HepG2 (cell line): ENCODE measurements around the gene CRADD. TPM values are rescaled to one million over a fixed set of nuclear protein-coding genes. Genes with fewer than 3 reads are reported as not detected.
A peak's percentile ranks its signal among the peaks of the same experiment; 100 is the strongest.

Source experiments
- ARID2 ChIP-seq: sonication (generic); formaldehyde crosslinking; IDR thresholded peaks from 2 replicates; pipeline ENCODE4 v1.8.1; 2022; ENCODE audit warnings: mild to moderate bottlenecking, missing genetic modification reagents, borderline replicate concordance
- ARID5B ChIP-seq: IDR thresholded peaks from 2 replicates; pipeline ENCODE4 v1.4.0; 2020; ENCODE audit warnings: mild to moderate bottlenecking, missing genetic modification reagents
- CREM ChIP-seq, 2 experiments: sonication (generic) in 1 of 2; formaldehyde crosslinking in 1 of 2; IDR thresholded peaks; 2 replicates each; pipeline versions ENCODE4 v1.4.0 to v1.6.1; 2016 to 2020; ENCODE audit warnings: antibody characterized with exemption in 1 of 2, mild to moderate bottlenecking in 1 of 2, missing genetic modification reagents in 1 of 2
- DNMT3B ChIP-seq: conservative IDR thresholded peaks from 2 replicates; pipeline ENCODE4 v1.6.1; 2016; ENCODE audit warnings: missing biosample characterization, control low read depth
- HNF4A ChIP-seq: sonication (generic); formaldehyde crosslinking; IDR thresholded peaks from 2 replicates; pipeline ENCODE4 v1.4.0; 2020; ENCODE audit warnings: missing genetic modification reagents
- HOXD1 ChIP-seq: sonication (generic); formaldehyde crosslinking; IDR thresholded peaks from 2 replicates; pipeline ENCODE4 v1.5.0; 2020; ENCODE audit warnings: missing genetic modification reagents
- JARID2 ChIP-seq: sonication (generic); formaldehyde crosslinking; IDR thresholded peaks from 2 replicates; pipeline ENCODE4 v1.8.1; 2023; ENCODE audit warnings: missing genetic modification reagents, inconsistent platforms; ENCODE audit not compliant: insufficient replicate concordance
- NCOR1 ChIP-seq: fragments of 200-600 bp; sonication (generic); IDR thresholded peaks from 2 replicates; pipeline ENCODE4 v1.7.0; 2017; ENCODE audit warnings: antibody characterized with exemption, low read length, borderline replicate concordance
- NFAT5 ChIP-seq: sonication (generic); formaldehyde crosslinking; IDR thresholded peaks from 2 replicates; pipeline ENCODE4 v1.4.0; 2020; ENCODE audit warnings: missing genetic modification reagents
- NRL ChIP-seq: sonication (generic); formaldehyde crosslinking; IDR thresholded peaks from 2 replicates; pipeline ENCODE4 v1.5.0; 2020; ENCODE audit warnings: missing genetic modification reagents, mild to moderate bottlenecking, moderate library complexity, borderline replicate concordance
- TEF ChIP-seq: sonication (generic); formaldehyde crosslinking; IDR thresholded peaks from 2 replicates; pipeline ENCODE4 v1.5.0; 2020; ENCODE audit warnings: missing genetic modification reagents
- ZBTB3 ChIP-seq: sonication (generic); formaldehyde crosslinking; IDR thresholded peaks from 2 replicates; pipeline ENCODE4 v1.4.0; 2020; ENCODE audit warnings: low read depth, mild to moderate bottlenecking, moderate library complexity, missing genetic modification reagents, borderline replicate concordance
- ZBTB38 ChIP-seq: sonication (generic); formaldehyde crosslinking; IDR thresholded peaks from 2 replicates; pipeline ENCODE4 v1.5.1; 2020; ENCODE audit warnings: mild to moderate bottlenecking, missing genetic modification reagents
- ZNF207 ChIP-seq: fragments of 450-650 bp; IDR thresholded peaks from 2 replicates; pipeline ENCODE4 v1.6.1; 2016; ENCODE audit warnings: antibody characterized with exemption, borderline replicate concordance
- polyA plus RNA-seq, 8 experiments: library from polyadenylated mRNA; depleted of rRNA in 3 of 8; stranded (reverse) in 7 of 8; unstranded in 1 of 8; fragments of >200 nt; fragmentation: Illumina TruSeq in 4 of 8; extraction: Trizol in 4 of 8; gene quantifications; 2 replicates each; pipeline versions ENCODE4 v1.2.1 to v1.2.3, GENCODE V29; 2011 to 2016; ENCODE audit warnings: low read depth in 4 of 8, missing spikeins in 1 of 8, mixed read lengths in 1 of 8; ENCODE audit not compliant: insufficient read depth in 1 of 8
- total RNA-seq, 5 experiments: library from RNA; depleted of rRNA; stranded (reverse); fragments of >200 nt; fragmentation: Illumina TruSeq; extraction: Trizol; gene quantifications; 2 replicates each; pipeline ENCODE4 v1.2.3, GENCODE V29; 2016; ENCODE audit warnings: low read depth in 1 of 5
- TF ChIP-seq, protein P1 (sequence below): sonication (generic); formaldehyde crosslinking; IDR thresholded peaks from 2 replicates; pipeline ENCODE4 v1.5.1; 2020; ENCODE audit warnings: missing genetic modification reagents, mild to moderate bottlenecking, borderline replicate concordance

Gene CRADD
- total and polyA plus RNA-seq, 2 of the 13 experiments (the other 11 are each of a cell fraction or from before 2014, with no cell fraction given) = 12.4 to 18.8 TPM

DNA sequence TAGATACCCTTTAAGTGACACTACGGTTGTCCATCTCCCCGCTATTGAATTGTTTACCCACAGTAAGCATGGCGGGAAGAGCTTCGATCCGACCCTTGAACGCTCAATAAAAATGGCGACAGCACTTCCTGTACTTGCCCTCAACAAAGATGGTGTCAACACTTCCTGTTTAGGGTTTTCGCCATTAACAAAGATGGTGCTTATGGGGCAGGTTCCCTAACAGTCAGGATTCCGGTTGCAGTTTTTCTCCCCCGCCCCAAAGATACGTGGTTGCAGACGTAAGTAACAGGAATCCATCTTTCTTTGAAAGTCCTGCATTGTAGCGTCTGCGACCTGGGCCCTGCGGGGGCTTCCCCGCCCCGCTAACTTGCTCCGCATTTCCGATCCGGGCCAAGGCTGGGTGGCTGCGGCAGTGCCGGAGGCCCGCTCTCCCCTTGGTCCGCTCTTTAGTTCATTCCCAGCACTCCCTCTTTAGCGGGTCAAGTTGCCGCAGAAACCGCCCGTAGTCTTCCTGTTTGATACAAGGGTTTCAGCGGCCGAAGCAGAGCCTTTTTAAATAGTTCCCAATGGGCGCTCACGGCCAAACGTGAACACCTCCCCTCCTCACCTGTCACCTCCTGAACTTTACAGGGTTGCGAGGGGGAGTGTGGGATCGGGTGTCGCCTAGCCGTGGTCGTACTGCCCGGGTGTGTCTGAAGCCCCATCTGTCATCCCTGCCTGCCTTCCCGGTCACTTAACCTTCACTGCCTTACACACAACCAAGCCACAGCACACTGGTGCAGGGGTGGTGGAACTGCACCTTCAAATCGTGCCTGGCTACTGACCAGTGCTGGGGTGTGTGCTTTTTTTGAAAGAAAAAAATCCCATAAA, at the start of gene CRADD (continued):
- TF ChIP-seq ARID5B (no peak; the same call in none of the 2 replicates), ZBTB38 (peak; percentile 50; the same call in 1 of the 2 replicates), NRL (CRISPR knock-in tag) (peak; percentile 91; the same call in 1 of the 2 replicates), ZNF207 (no peak), DNMT3B (CRISPR knock-in tag) (no peak; the same call in 1 of the 2 replicates), JARID2 (peak; percentile 35), TEF (CRISPR knock-in tag) (no peak), ZBTB3 (peak; percentile 50; the same call in 1 of the 2 replicates), NCOR1 (peak; percentile 70; the same call in 1 of the 2 replicates), HOXD1 (CRISPR knock-in tag) (no peak), HNF4A (CRISPR knock-in tag) (peak; percentile 84), NFAT5 (no peak), CREM (IDR thresholded peaks at IDR 0.05) (peak; percentile 95), CREM (CRISPR knock-in tag; IDR thresholded peaks at IDR 0.05) (no peak), ARID2 (CRISPR knock-in tag) (no peak)
- TF ChIP-seq, protein P1, sequence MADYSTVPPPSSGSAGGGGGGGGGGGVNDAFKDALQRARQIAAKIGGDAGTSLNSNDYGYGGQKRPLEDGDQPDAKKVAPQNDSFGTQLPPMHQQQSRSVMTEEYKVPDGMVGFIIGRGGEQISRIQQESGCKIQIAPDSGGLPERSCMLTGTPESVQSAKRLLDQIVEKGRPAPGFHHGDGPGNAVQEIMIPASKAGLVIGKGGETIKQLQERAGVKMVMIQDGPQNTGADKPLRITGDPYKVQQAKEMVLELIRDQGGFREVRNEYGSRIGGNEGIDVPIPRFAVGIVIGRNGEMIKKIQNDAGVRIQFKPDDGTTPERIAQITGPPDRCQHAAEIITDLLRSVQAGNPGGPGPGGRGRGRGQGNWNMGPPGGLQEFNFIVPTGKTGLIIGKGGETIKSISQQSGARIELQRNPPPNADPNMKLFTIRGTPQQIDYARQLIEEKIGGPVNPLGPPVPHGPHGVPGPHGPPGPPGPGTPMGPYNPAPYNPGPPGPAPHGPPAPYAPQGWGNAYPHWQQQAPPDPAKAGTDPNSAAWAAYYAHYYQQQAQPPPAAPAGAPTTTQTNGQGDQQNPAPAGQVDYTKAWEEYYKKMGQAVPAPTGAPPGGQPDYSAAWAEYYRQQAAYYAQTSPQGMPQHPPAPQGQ = 0 out of 2 replicates have a peak, but pooled peaks have one; percentile 60
